Stomach (tissue), 4 donors: ENCODE results near the gene ATG14.

Experiments used
- CTCF ChIP-seq, 7 experiments: fragments of 450-650 bp in 4 of 7; fragments of 200-600 bp in 3 of 7; sonication (generic) in 3 of 7; IDR thresholded peaks; one replicate each; pipeline ENCODE4 v1.5.1; 2016 to 2019; ENCODE audit warnings: antibody characterized with exemption in 7 of 7, control low read depth in 2 of 7, mild to moderate bottlenecking in 1 of 7
- EP300 ChIP-seq: sonication (generic); formaldehyde crosslinking; IDR thresholded peaks from one replicate; pipeline ENCODE4 v1.6.1; 2017; ENCODE audit warnings: antibody characterized with exemption
- POLR2A ChIP-seq, 4 donors: fragments of 450-650 bp; IDR thresholded peaks; one replicate each; pipeline ENCODE4 v1.6.1; 2016; ENCODE audit warnings: antibody characterized with exemption in 4 of 4, control low read depth in 2 of 4, mild to moderate bottlenecking in 1 of 4, moderate library complexity in 1 of 4
- POLR2AphosphoS5 ChIP-seq, 3 donors: sonication (generic); formaldehyde crosslinking; IDR thresholded peaks; one replicate each; pipeline ENCODE4 v1.6.1; 2016; ENCODE audit warnings: antibody characterized with exemption in 3 of 3

- TF ChIP-seq CTCF (IDR thresholded peaks at IDR 0.05): no peak
- TF ChIP-seq POLR2A (IDR thresholded peaks at IDR 0.05): no peak
- TF ChIP-seq POLR2AphosphoS5 (IDR thresholded peaks at IDR 0.05): no peak
- no peak for TF ChIP-seq EP300
Observed at GRCh38 chr14:55417955-55418354, 6.3 kb upstream of the ATG14 start.
